ENCODE data around the gene JUN.
A peak's percentile ranks its signal among the peaks of the same experiment; 100 is the strongest.

GRCh38 chr1:58784758-58785441, 1.1 kb upstream of the JUN start:
- TF ChIP-seq CTCF (conservative IDR thresholded peaks at IDR 0.05) (peak; percentile 67), EZH2 (IDR thresholded peaks at IDR 0.05; ENCODE audit: low read depth) (no peak)

Measured in PC-9 (cell line).